ENCODE measurements around the gene RSRC2.

- no peak for TF ChIP-seq TAF1 (IDR thresholded peaks at IDR 0.05; ENCODE audit: borderline replicate concordance, insufficient read depth, low read length)
- no peak for TF ChIP-seq REST (IDR thresholded peaks at IDR 0.05; ENCODE audit: insufficient read depth in 1 of 2, low read depth in 2 of 2, low read length in 2 of 2)
- TF ChIP-seq POLR2AphosphoS5 (IDR thresholded peaks at IDR 0.05; ENCODE audit: low read depth, low read length): no peak
These were observed 13.1 kb downstream of the RSRC2 start for GRCh38 chr12:122513660-122514059.

All from PFSK-1 (cell line).